ENCODE measurements around the gene DOK7. TPM values are rescaled to one million over a fixed set of nuclear protein-coding genes. Genes with fewer than 3 reads are reported as not detected.

Gene DOK7
- total RNA-seq, 2 donors from 2014 or later = 6.3 to 7.0 TPM

- H3K4me1 ChIP-seq = peaks cover 21% of the 10 kb centered on the region
- H3K9me3 ChIP-seq = no peaks in the 10 kb centered on the region
- 94 to 97% methylated on average over 14 to 47 of the region's 53 CpGs for WGBS, 2 donors
- H3K4me3 ChIP-seq = no peak overlapping the region
- intact Hi-C loops (cut with DNase I) = no loop called here
- DNase-seq (no peak), ATAC-seq (no peak)
- no peaks in the 10 kb centered on the region for H3K36me3 ChIP-seq (replicated peaks in 1 of 2; ENCODE audit: insufficient read depth in 1 of 2, low read depth in 2 of 2)
- no peaks in the 10 kb centered on the region for H3K27me3 ChIP-seq
- TF ChIP-seq CTCF (IDR thresholded peaks at IDR 0.05) = no peak
- no peak for TF ChIP-seq POLR2A (IDR thresholded peaks at IDR 0.05)
- H3K27ac ChIP-seq = no peak overlapping the region
Observed at GRCh38 chr4:3447431-3448395, 15.4 kb upstream of the DOK7 start.

GRCh38 chr4:3449047-3449573 is 14.0 kb upstream of the DOK7 start:
- H3K9me3 ChIP-seq = no peaks in the 10 kb centered on the region
- TF ChIP-seq POLR2A (IDR thresholded peaks at IDR 0.05) = no peak
- TF ChIP-seq CTCF (IDR thresholded peaks at IDR 0.05) = no peak
- H3K4me3 ChIP-seq = no peak overlapping the region
- peaks cover 15% of the 10 kb centered on the region for H3K4me1 ChIP-seq
- DNase-seq = no peak
- H3K27ac ChIP-seq = no peak overlapping the region
- ATAC-seq = no peak
- no peaks in the 10 kb centered on the region for H3K36me3 ChIP-seq (replicated peaks in 1 of 2; ENCODE audit: insufficient read depth in 1 of 2, low read depth in 2 of 2)
- intact Hi-C loops (cut with DNase I) = no loop called here
- 86 to 92% methylated on average over 12 to 16 of the region's 21 CpGs for WGBS, 2 donors
- no peaks in the 10 kb centered on the region for H3K27me3 ChIP-seq

- WGBS, 2 donors = 83 to 84% methylated on average over 28 to 33 of the region's 35 CpGs
- H3K27me3 ChIP-seq = no peaks in the 10 kb centered on the region
- DNase-seq (no peak), ATAC-seq (no peak)
- H3K27ac ChIP-seq = no peak overlapping the region
- no peak overlapping the region for H3K4me3 ChIP-seq
- no peaks in the 10 kb centered on the region for H3K36me3 ChIP-seq (replicated peaks in 1 of 2; ENCODE audit: insufficient read depth in 1 of 2, low read depth in 2 of 2)
- intact Hi-C loops (cut with DNase I) = no loop called here
- no peaks in the 10 kb centered on the region for H3K9me3 ChIP-seq
- peaks cover 15% of the 10 kb centered on the region for H3K4me1 ChIP-seq
- TF ChIP-seq CTCF (IDR thresholded peaks at IDR 0.05) (no peak), POLR2A (IDR thresholded peaks at IDR 0.05) (no peak)
Observed at GRCh38 chr4:3449574-3450534, 13.3 kb upstream of the DOK7 start.

- Histone ChIP-seq H3K27me3 (no peaks in the 10 kb centered on the region), H3K4me1 (peaks cover 15% of the 10 kb centered on the region), H3K36me3 (replicated peaks in 1 of 2; ENCODE audit: insufficient read depth in 1 of 2, low read depth in 2 of 2) (no peaks in the 10 kb centered on the region), H3K9me3 (peaks cover 0 to 3% (median 0%) of the 10 kb centered on the region in 3 donors), H3K27ac (no peak overlapping the region), H3K4me3 (no peak overlapping the region)
- no peak for TF ChIP-seq CTCF (IDR thresholded peaks at IDR 0.05)
- no peak for TF ChIP-seq POLR2A (IDR thresholded peaks at IDR 0.05)
- no peak for DNase-seq
- no peak for ATAC-seq
- WGBS, 2 donors = 100% methylated on average over 4 of the region's 4 CpGs
- intact Hi-C loops (cut with DNase I) = no loop called here
Observed at GRCh38 chr4:3450643-3451042, 12.5 kb upstream of the DOK7 start.

All from body of pancreas (tissue), 4 donors.